ENCODE data around the gene CDC45. TPM values are rescaled to one million over a fixed set of nuclear protein-coding genes. Genes with fewer than 3 reads are reported as not detected.

CDC45 gene
- total RNA-seq, 4 donors from 2014 or later = 0.98 TPM; not detected in 3

DNA sequence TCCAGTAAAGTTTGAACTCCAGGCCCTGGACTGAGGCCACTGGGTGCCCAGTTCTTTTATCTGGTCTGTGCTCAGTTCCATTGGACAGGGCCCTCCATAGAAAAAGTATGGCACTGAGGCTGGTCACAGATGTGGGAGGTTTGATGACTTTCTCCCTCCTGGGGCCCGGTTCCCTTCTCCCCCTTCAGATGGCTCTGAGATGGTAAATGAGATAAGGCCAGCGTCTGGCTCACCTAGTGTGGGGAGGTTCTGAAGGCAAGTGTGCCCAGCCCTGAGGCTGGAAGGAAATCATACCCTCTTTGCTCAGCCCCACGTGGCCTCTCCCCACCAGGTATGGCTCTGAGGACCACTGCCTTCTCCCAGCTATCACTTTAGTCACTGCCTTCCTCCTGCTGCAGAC is 45.9 kb downstream of the CDC45 start:
- no peak overlapping the region for H3K4me3 ChIP-seq
- TF ChIP-seq, protein P1, sequence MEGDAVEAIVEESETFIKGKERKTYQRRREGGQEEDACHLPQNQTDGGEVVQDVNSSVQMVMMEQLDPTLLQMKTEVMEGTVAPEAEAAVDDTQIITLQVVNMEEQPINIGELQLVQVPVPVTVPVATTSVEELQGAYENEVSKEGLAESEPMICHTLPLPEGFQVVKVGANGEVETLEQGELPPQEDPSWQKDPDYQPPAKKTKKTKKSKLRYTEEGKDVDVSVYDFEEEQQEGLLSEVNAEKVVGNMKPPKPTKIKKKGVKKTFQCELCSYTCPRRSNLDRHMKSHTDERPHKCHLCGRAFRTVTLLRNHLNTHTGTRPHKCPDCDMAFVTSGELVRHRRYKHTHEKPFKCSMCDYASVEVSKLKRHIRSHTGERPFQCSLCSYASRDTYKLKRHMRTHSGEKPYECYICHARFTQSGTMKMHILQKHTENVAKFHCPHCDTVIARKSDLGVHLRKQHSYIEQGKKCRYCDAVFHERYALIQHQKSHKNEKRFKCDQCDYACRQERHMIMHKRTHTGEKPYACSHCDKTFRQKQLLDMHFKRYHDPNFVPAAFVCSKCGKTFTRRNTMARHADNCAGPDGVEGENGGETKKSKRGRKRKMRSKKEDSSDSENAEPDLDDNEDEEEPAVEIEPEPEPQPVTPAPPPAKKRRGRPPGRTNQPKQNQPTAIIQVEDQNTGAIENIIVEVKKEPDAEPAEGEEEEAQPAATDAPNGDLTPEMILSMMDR (IDR thresholded peaks at IDR 0.05) = no peak
- TF ChIP-seq EP300 (IDR thresholded peaks at IDR 0.05) (no peak), POLR2A (IDR thresholded peaks at IDR 0.05) (no peak)
- DNase-seq (ENCODE audit: low spot score in 2 of 2) = no peak
- no peaks in the 10 kb centered on the region for H3K9me3 ChIP-seq
- H3K36me3 ChIP-seq = no peaks in the 10 kb centered on the region
- peaks cover 0 to 22% (median 0%) of the 10 kb centered on the region in 4 donors for H3K4me1 ChIP-seq
- WGBS, 2 donors = 80 to 92% methylated on average over 3 of the region's 3 CpGs
- H3K27me3 ChIP-seq = peaks cover 0 to 50% of the 10 kb centered on the region in 2 donors
- H3K27ac ChIP-seq = no peak overlapping the region

GRCh38 chr22:19526076-19526701 is 46.5 kb downstream of the CDC45 start:
- H3K9me3 ChIP-seq = no peaks in the 10 kb centered on the region
- TF ChIP-seq POLR2A (IDR thresholded peaks at IDR 0.05) (no peak), EP300 (IDR thresholded peaks at IDR 0.05) (no peak)
- TF ChIP-seq, protein P1 (IDR thresholded peaks at IDR 0.05) = no peak
- peaks cover 0 to 22% (median 0%) of the 10 kb centered on the region in 4 donors for H3K4me1 ChIP-seq
- H3K27ac ChIP-seq = no peak overlapping the region
- no peaks in the 10 kb centered on the region for H3K36me3 ChIP-seq
- DNase-seq (ENCODE audit: low spot score in 2 of 2) = no peak
- WGBS, 2 donors = 94 to 98% methylated on average over 10 to 11 of the region's 11 CpGs
- no peak overlapping the region for H3K4me3 ChIP-seq
- peaks cover 0 to 50% of the 10 kb centered on the region in 2 donors for H3K27me3 ChIP-seq

DNA sequence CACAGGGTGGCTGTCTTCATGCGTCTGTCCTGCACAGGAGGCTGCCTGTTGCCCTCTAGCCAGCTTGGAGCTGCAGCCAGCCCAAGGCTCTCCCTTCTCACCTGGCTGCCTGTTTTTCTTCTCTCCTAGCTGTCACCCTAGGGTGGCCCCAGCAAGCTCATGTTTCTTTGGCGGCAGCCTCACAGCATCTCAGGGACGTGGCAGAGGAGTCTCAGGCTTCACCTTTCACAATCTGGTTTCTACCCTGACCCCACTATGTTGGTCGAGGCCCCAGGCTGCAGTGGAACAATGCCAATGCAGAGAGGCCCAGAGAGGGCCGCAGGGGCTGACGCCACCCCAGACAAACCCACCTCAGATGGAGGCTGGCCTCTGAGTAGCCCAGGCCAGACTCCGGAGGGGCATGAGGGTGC is 47.0 kb downstream of the CDC45 start:
- no peak for DNase-seq (ENCODE audit: low spot score in 2 of 2)
- peaks cover 0 to 50% of the 10 kb centered on the region in 2 donors for H3K27me3 ChIP-seq
- WGBS, 2 donors = 74 to 79% methylated on average over 7 of the region's 7 CpGs

GRCh38 chr22:19527321-19527721 is 47.6 kb downstream of the CDC45 start:
- 73 to 79% methylated on average over 5 of the region's 5 CpGs for WGBS, 2 donors
- Histone ChIP-seq H3K9me3 (no peaks in the 10 kb centered on the region), H3K36me3 (no peaks in the 10 kb centered on the region), H3K4me1 (peaks cover 0 to 22% (median 0%) of the 10 kb centered on the region in 4 donors), H3K4me3 (no peak overlapping the region), H3K27ac (no peak overlapping the region), H3K27me3 (peaks cover 0 to 48% of the 10 kb centered on the region in 2 donors)
- no peak for TF ChIP-seq EP300 (IDR thresholded peaks at IDR 0.05)
- TF ChIP-seq POLR2A (IDR thresholded peaks at IDR 0.05) = no peak
- TF ChIP-seq, protein P1 (IDR thresholded peaks at IDR 0.05) = no peak
- no peak for DNase-seq (ENCODE audit: low spot score in 2 of 2)

More for the DNA sequence above, 47.0 kb downstream of the CDC45 start:
- H3K9me3 ChIP-seq = no peaks in the 10 kb centered on the region
- TF ChIP-seq, protein P1 (IDR thresholded peaks at IDR 0.05) = no peak
- TF ChIP-seq EP300 (IDR thresholded peaks at IDR 0.05) (no peak), POLR2A (IDR thresholded peaks at IDR 0.05) (no peak)
- no peaks in the 10 kb centered on the region for H3K36me3 ChIP-seq
- H3K4me1 ChIP-seq = peaks cover 0 to 22% (median 0%) of the 10 kb centered on the region in 4 donors
- H3K4me3 ChIP-seq = no peak overlapping the region
- H3K27ac ChIP-seq = no peak overlapping the region

DNA sequence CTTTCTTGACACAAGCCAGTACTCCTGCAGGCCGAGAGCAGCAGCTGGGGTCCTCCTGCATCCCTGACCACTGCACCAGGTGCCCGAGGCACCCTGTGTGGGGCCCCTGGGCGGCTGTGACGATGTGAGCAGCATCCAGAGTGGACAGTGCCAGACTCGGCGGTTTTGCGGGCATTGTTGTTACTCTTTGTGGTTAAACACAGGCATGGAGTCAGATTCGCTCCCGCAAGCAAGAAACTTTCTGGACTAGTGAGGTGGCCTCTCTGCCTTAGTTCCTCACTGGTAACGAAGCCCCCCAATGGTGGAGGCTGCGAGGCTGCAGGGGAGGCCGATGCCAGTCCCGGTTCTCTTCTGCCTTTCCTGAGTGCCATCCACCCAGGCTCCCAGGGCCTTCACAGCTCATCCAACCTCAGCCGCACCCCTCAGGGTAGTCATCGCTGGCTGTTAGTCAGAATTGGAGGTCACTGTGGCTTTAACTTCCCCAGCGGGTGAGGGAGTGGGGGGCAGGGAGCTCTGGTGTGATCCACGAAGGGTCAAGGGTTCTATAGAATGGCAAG is 48.2 kb downstream of the CDC45 start:
- Histone ChIP-seq H3K4me1 (peaks cover 0 to 22% (median 0%) of the 10 kb centered on the region in 4 donors), H3K4me3 (no peak overlapping the region), H3K27me3 (peaks cover 0 to 41% of the 10 kb centered on the region in 2 donors), H3K27ac (no peak overlapping the region), H3K36me3 (no peaks in the 10 kb centered on the region), H3K9me3 (no peaks in the 10 kb centered on the region)
- 67 to 68% methylated on average over 15 to 17 of the region's 17 CpGs for WGBS, 2 donors
- DNase-seq (ENCODE audit: low spot score in 2 of 2) = no peak
- no peak for TF ChIP-seq POLR2A (IDR thresholded peaks at IDR 0.05)
- TF ChIP-seq, protein P1 (IDR thresholded peaks at IDR 0.05) = no peak
- TF ChIP-seq EP300 (IDR thresholded peaks at IDR 0.05) = no peak

All from tibial nerve (tissue), 4 donors.